ENCODE data around the gene DIAPH3.

The DIAPH3 gene

GRCh38 chr13:59776924-59777690, 386.6 kb downstream of the DIAPH3 start:
- 84% methylated on average over 2 of the region's 5 CpGs for WGBS

GRCh38 chr13:59774491-59774971, 389.2 kb downstream of the DIAPH3 start:
- Histone ChIP-seq H3K23ac (ENCODE audit: low read length in 2 of 2) (no peak overlapping the region), H2BK5ac (ENCODE audit: low read depth, low read length, poor library complexity, severe bottlenecking) (no peak overlapping the region), H3K14ac (ENCODE audit: low read length in 2 of 2) (no peak overlapping the region), H3K27ac (ENCODE audit: low read length, poor library complexity, severe bottlenecking) (peak overlapping the region; percentile 65), H3K9me3 (ENCODE audit: control insufficient read depth, low read length) (no peaks in the 10 kb centered on the region), H2BK120ac (ENCODE audit: low read depth, low read length) (no peak overlapping the region), H4K8ac (ENCODE audit: low read length) (no peak overlapping the region), H3K4ac (ENCODE audit: low read depth in 1 of 2, low read length in 2 of 2) (no peak overlapping the region), H3K9ac (ENCODE audit: low read length) (peak overlapping the region; percentile 57), H2AK5ac (ENCODE audit: low read length, severe bottlenecking) (no peak overlapping the region), H3K4me3 (ENCODE audit: insufficient read depth in 1 of 2, low read depth in 1 of 2, low read length in 2 of 2) (peak overlapping the region in 1 of 2 experiments; percentile 4), H3K79me1 (replicated peaks; ENCODE audit: low read length, poor library complexity, severe bottlenecking) (peaks cover 4% of the 10 kb centered on the region), H2BK15ac (ENCODE audit: low read depth, poor library complexity, severe bottlenecking) (no peak overlapping the region), H3K4me2 (ENCODE audit: low read length, poor library complexity, severe bottlenecking) (no peak overlapping the region), H3K4me1 (ENCODE audit: control insufficient read depth, insufficient read depth, low read depth, low read length) (peaks cover 2% of the 10 kb centered on the region), H3K18ac (ENCODE audit: low read depth in 1 of 2, low read length in 2 of 2) (no peak overlapping the region), H3K27me3 (ENCODE audit: control insufficient read depth in 1 of 2, insufficient read depth in 1 of 2, low read length in 2 of 2) (no peaks in the 10 kb centered on the region), H2BK12ac (ENCODE audit: low read length in 2 of 2) (no peak overlapping the region), H3K36me3 (ENCODE audit: control insufficient read depth in 1 of 2, insufficient read depth in 2 of 2, low read depth in 1 of 2, low read length in 2 of 2) (no peaks in the 10 kb centered on the region), H4K91ac (ENCODE audit: low read length) (no peak overlapping the region), H2AFZ (ENCODE audit: low read depth, low read length) (no peak overlapping the region)
- WGBS = 49% methylated on average over 6 of the region's 6 CpGs
- DNase-seq = peak; percentile 70

More at GRCh38 chr13:59776924-59777690, 386.6 kb downstream of the DIAPH3 start:
- H3K9me3 ChIP-seq (ENCODE audit: control insufficient read depth, low read length) = no peaks in the 10 kb centered on the region
- DNase-seq = peak; percentile 48
- no peak overlapping the region for H3K23ac ChIP-seq (ENCODE audit: low read length in 2 of 2)
- H2BK12ac ChIP-seq (ENCODE audit: low read length in 2 of 2) = no peak overlapping the region
- H3K36me3 ChIP-seq (ENCODE audit: control insufficient read depth in 1 of 2, insufficient read depth in 2 of 2, low read depth in 1 of 2, low read length in 2 of 2) = no peaks in the 10 kb centered on the region
- H4K8ac ChIP-seq (ENCODE audit: low read length) = no peak overlapping the region
- H3K4me2 ChIP-seq (ENCODE audit: low read length, poor library complexity, severe bottlenecking) = no peak overlapping the region
- no peak overlapping the region for H3K4ac ChIP-seq (ENCODE audit: low read depth in 1 of 2, low read length in 2 of 2)
- peak overlapping the region; percentile 69 for H3K9ac ChIP-seq (ENCODE audit: low read length)
- H2BK5ac ChIP-seq (ENCODE audit: low read depth, low read length, poor library complexity, severe bottlenecking) = no peak overlapping the region
- no peaks in the 10 kb centered on the region for H3K27me3 ChIP-seq (ENCODE audit: control insufficient read depth in 1 of 2, insufficient read depth in 1 of 2, low read length in 2 of 2)
- no peak overlapping the region for H2AK5ac ChIP-seq (ENCODE audit: low read length, severe bottlenecking)
- peak overlapping the region in 1 of 2 experiments; percentile 20 for H3K18ac ChIP-seq (ENCODE audit: low read depth in 1 of 2, low read length in 2 of 2)
- peaks cover 2% of the 10 kb centered on the region for H3K4me1 ChIP-seq (ENCODE audit: control insufficient read depth, insufficient read depth, low read depth, low read length)
- no peak overlapping the region for H3K14ac ChIP-seq (ENCODE audit: low read length in 2 of 2)
- H3K27ac ChIP-seq (ENCODE audit: low read length, poor library complexity, severe bottlenecking) = peak overlapping the region; percentile 69
- H2AFZ ChIP-seq (ENCODE audit: low read depth, low read length) = no peak overlapping the region
- no peak overlapping the region for H4K91ac ChIP-seq (ENCODE audit: low read length)
- H2BK15ac ChIP-seq (ENCODE audit: low read depth, poor library complexity, severe bottlenecking) = no peak overlapping the region
- H3K4me3 ChIP-seq (ENCODE audit: insufficient read depth in 1 of 2, low read depth in 1 of 2, low read length in 2 of 2) = peak overlapping the region in 1 of 2 experiments; percentile 11
- peaks cover 3% of the 10 kb centered on the region for H3K79me1 ChIP-seq (replicated peaks; ENCODE audit: low read length, poor library complexity, severe bottlenecking)
- H2BK120ac ChIP-seq (ENCODE audit: low read depth, low read length) = no peak overlapping the region

GRCh38 chr13:59771272-59771671, 392.5 kb downstream of the DIAPH3 start:
- Histone ChIP-seq H3K4ac (ENCODE audit: low read depth in 1 of 2, low read length in 2 of 2) (no peak overlapping the region), H4K91ac (ENCODE audit: low read length) (no peak overlapping the region), H2BK12ac (ENCODE audit: low read length in 2 of 2) (no peak overlapping the region), H2AK5ac (ENCODE audit: low read length, severe bottlenecking) (no peak overlapping the region), H3K27me3 (ENCODE audit: control insufficient read depth in 1 of 2, insufficient read depth in 1 of 2, low read length in 2 of 2) (no peaks in the 10 kb centered on the region), H3K4me1 (ENCODE audit: control insufficient read depth, insufficient read depth, low read depth, low read length) (peaks cover 2% of the 10 kb centered on the region), H3K27ac (ENCODE audit: low read length, poor library complexity, severe bottlenecking) (no peak overlapping the region), H3K18ac (ENCODE audit: low read depth in 1 of 2, low read length in 2 of 2) (no peak overlapping the region), H2AFZ (ENCODE audit: low read depth, low read length) (no peak overlapping the region), H2BK5ac (ENCODE audit: low read depth, low read length, poor library complexity, severe bottlenecking) (no peak overlapping the region), H2BK15ac (ENCODE audit: low read depth, poor library complexity, severe bottlenecking) (no peak overlapping the region), H3K9ac (ENCODE audit: low read length) (no peak overlapping the region), H3K23ac (ENCODE audit: low read length in 2 of 2) (no peak overlapping the region), H3K14ac (ENCODE audit: low read length in 2 of 2) (no peak overlapping the region), H2BK120ac (ENCODE audit: low read depth, low read length) (no peak overlapping the region), H3K36me3 (ENCODE audit: control insufficient read depth in 1 of 2, insufficient read depth in 2 of 2, low read depth in 1 of 2, low read length in 2 of 2) (no peaks in the 10 kb centered on the region), H3K79me1 (replicated peaks; ENCODE audit: low read length, poor library complexity, severe bottlenecking) (peaks cover 8% of the 10 kb centered on the region), H3K4me3 (ENCODE audit: insufficient read depth in 1 of 2, low read depth in 1 of 2, low read length in 2 of 2) (no peak overlapping the region), H3K9me3 (ENCODE audit: control insufficient read depth, low read length) (no peaks in the 10 kb centered on the region), H4K8ac (ENCODE audit: low read length) (no peak overlapping the region), H3K4me2 (ENCODE audit: low read length, poor library complexity, severe bottlenecking) (no peak overlapping the region)
- peak; percentile 36 for DNase-seq

- H3K9me3 ChIP-seq (ENCODE audit: control insufficient read depth, low read length) = no peaks in the 10 kb centered on the region
- no peaks in the 10 kb centered on the region for H3K27me3 ChIP-seq (ENCODE audit: control insufficient read depth in 1 of 2, insufficient read depth in 1 of 2, low read length in 2 of 2)
- H2BK12ac ChIP-seq (ENCODE audit: low read length in 2 of 2) = peak overlapping the region in 1 of 2 experiments; percentile 31
- no peaks in the 10 kb centered on the region for H3K36me3 ChIP-seq (ENCODE audit: control insufficient read depth in 1 of 2, insufficient read depth in 2 of 2, low read depth in 1 of 2, low read length in 2 of 2)
- no peak for DNase-seq
- H3K23ac ChIP-seq (ENCODE audit: low read length in 2 of 2) = no peak overlapping the region
- no peak overlapping the region for H3K14ac ChIP-seq (ENCODE audit: low read length in 2 of 2)
- H2BK15ac ChIP-seq (ENCODE audit: low read depth, poor library complexity, severe bottlenecking) = no peak overlapping the region
- H3K79me1 ChIP-seq (replicated peaks; ENCODE audit: low read length, poor library complexity, severe bottlenecking) = peaks cover 10% of the 10 kb centered on the region
- no peak overlapping the region for H3K18ac ChIP-seq (ENCODE audit: low read depth in 1 of 2, low read length in 2 of 2)
- H3K4ac ChIP-seq (ENCODE audit: low read depth in 1 of 2, low read length in 2 of 2) = no peak overlapping the region
- peak overlapping the region; percentile 51 for H2BK5ac ChIP-seq (ENCODE audit: low read depth, low read length, poor library complexity, severe bottlenecking)
- H2AK5ac ChIP-seq (ENCODE audit: low read length, severe bottlenecking) = no peak overlapping the region
- peaks cover 2% of the 10 kb centered on the region for H3K4me1 ChIP-seq (ENCODE audit: control insufficient read depth, insufficient read depth, low read depth, low read length)
- H3K4me3 ChIP-seq (ENCODE audit: insufficient read depth in 1 of 2, low read depth in 1 of 2, low read length in 2 of 2) = no peak overlapping the region
- H4K91ac ChIP-seq (ENCODE audit: low read length) = no peak overlapping the region
- H2AFZ ChIP-seq (ENCODE audit: low read depth, low read length) = no peak overlapping the region
- H2BK120ac ChIP-seq (ENCODE audit: low read depth, low read length) = no peak overlapping the region
- H4K8ac ChIP-seq (ENCODE audit: low read length) = no peak overlapping the region
- H3K4me2 ChIP-seq (ENCODE audit: low read length, poor library complexity, severe bottlenecking) = no peak overlapping the region
- no peak overlapping the region for H3K9ac ChIP-seq (ENCODE audit: low read length)
- H3K27ac ChIP-seq (ENCODE audit: low read length, poor library complexity, severe bottlenecking) = no peak overlapping the region
These were observed 393.3 kb downstream of the DIAPH3 start for GRCh38 chr13:59770451-59770850.

Data from mesenchymal stem cell (in vitro differentiated cells and primary cell).